ENCODE measurements around the gene LEKR1.

LEKR1 gene

GRCh38 chr3:157086060-157086750 is 260.1 kb downstream of the LEKR1 start:
- no peak for DNase-seq

- DNase-seq = no peak
Measured at GRCh38 chr3:157086775-157087174, 260.6 kb downstream of the LEKR1 start.

- DNase-seq = no peak
Measured at GRCh38 chr3:157087373-157087772, 261.2 kb downstream of the LEKR1 start.

- DNase-seq = no peak
Measured at GRCh38 chr3:157087780-157088600, 261.8 kb downstream of the LEKR1 start.

GRCh38 chr3:157088601-157089454 is 262.7 kb downstream of the LEKR1 start:
- DNase-seq = peak; percentile 95

- peak; percentile 45 to 46 for DNase-seq
Measured at GRCh38 chr3:157089455-157090221, 263.5 kb downstream of the LEKR1 start.

GRCh38 chr3:157091083-157091833 is 265.1 kb downstream of the LEKR1 start:
- DNase-seq = peak in 1 of 2 donors; percentile 3

- DNase-seq = no peak
Measured at GRCh38 chr3:157092230-157092629, 266.1 kb downstream of the LEKR1 start.

- DNase-seq = no peak
Measured at GRCh38 chr3:157093096-157093495, 266.9 kb downstream of the LEKR1 start.

- DNase-seq = no peak
Measured at GRCh38 chr3:157094301-157094700, 268.1 kb downstream of the LEKR1 start.

- DNase-seq = no peak
Measured at GRCh38 chr3:157094751-157095480, 268.8 kb downstream of the LEKR1 start.
